NCI-H2227 (cell line): Measurements from ENCODE around the gene SNX11.

ENCODE experiments used
- DNase-seq: peaks from one replicate; lab custom pipeline; 2025; ENCODE audit not compliant: unreplicated experiment; lab: John Stamatoyannopoulos, UW

SNX11 gene

DNA sequence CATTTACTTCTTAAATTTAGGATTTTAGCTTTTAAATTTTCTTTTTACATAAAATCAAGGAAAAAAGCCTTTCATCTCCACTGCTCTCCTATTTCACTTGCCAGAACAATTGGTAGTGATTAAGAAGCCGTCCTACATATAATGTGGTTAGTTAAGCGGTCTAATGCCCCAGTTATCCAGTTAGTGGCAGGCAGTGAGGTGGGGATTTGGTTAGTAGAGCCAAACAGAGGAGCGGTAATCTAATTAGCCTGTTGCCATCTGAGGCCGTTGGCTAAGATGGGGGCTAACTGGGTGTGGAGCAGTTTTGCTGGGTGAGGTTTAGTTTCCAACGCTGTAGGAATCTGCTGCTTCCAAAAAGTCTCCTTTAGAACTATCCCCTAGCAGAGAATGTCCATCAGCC is 22.4 kb downstream of the SNX11 start:
- DNase-seq = no peak

DNA sequence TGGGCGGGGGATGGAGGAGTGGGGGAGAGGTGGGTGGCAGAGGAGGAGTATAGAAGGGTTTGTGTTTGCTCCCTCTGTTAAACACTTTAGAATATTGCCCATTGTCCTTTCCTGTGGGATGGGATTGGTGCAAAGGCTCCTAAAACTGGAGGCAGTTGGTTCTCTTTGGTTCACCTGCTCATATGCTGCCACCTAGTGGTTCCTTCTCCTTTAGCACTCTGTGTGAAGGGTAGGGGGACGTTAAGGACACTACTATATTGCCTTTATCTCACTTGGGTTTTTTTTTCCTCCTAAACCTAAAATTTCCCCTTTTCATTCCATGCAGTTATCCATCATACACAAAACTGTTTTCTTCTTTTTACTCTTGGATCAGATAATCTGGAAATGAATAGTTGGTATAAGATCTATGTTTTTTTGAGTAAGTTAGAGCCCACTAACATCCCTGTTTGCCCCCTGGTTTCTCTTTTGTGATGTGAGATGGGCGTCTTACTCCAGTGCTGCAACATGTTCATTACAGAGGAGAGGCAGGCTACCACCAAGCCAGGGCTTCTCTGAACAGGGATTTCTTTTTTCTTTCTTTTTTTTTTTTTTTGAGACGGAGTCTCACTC is 23.8 kb downstream of the SNX11 start:
- DNase-seq = peak; percentile 87

DNA sequence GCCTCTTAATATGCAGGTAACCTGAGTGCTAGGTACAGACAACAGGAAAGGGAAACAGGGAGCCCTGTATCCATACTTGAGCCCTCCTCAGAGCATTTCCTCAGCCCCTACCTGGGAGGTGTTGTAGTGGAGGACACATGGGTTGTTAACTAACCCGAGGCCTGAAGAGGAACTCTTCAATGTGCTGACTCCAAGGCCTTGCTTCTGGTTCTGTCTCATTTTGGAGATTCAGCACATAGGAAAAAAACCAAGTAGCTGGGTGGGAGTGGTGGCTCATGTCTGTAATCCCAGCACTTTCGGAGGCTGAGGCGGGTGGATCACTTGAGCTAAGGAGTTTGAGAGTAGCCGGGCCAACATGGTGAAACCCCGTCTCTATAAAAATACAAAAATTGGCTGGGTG is 24.8 kb downstream of the SNX11 start:
- no peak for DNase-seq

DNA sequence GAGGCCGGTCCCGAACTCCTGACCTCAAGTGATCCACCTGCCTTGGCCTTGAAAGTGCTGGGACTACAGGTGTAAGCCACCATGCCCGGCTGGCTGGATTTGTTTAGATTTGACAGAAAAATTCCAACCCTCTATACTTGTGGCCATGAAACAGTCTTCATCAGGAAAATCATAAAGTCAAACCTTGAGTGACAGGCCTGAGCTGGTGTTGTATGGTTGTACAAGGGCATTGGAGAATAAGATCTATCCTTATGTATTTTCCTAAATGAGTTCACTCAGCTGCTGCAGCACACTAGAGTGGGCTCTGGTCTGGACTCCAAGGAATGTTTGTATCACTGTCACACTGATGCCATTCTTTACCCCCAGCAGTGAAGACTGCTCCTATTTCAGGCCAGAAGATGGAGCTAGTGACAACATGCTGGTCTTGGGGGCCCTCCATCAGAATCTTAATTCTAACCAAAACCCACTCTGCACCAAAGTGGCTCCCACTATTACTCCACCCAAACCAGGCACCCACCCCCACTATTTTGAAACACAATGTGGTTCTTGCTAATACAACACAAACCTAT is 27.4 kb downstream of the SNX11 start:
- no peak for DNase-seq

DNA sequence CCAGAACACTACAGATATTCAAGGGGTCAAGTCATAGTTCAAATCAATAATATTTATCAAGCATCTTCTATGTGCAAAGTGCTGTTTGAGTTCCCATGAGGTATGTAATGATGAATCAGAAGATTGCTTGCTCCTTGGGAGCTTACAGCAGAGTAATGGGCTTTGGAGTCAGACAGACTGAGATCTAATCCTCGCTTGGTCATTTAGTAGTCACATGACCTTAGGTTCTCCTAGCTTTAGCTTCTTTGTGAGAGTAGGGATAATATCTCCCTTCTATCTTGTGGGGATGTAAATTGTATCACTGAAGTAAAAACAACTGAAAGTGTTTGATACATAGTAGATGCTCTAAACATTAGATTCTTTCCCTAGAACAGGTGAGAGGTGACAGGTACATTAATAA is 30.1 kb downstream of the SNX11 start:
- no peak for DNase-seq

DNA sequence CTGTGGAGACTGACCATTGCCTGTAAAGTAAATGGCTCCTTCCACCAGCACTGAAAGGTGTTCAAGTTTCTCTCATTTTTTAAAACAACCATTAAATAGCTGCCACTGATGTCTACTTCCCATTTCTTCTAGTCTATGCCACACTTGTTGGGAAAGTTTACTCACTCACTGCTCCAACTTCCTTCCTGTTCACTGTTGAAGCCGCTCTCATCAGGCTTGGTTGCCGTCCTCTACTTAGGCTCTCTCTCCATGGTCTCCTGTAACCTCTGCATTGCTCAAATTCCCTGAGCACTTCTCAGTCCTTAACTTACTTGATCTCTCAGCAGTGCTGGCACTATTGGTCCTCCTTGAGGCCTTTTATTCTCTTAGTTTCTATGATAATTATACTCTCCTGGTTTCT is 32.4 kb downstream of the SNX11 start:
- no peak for DNase-seq

DNA sequence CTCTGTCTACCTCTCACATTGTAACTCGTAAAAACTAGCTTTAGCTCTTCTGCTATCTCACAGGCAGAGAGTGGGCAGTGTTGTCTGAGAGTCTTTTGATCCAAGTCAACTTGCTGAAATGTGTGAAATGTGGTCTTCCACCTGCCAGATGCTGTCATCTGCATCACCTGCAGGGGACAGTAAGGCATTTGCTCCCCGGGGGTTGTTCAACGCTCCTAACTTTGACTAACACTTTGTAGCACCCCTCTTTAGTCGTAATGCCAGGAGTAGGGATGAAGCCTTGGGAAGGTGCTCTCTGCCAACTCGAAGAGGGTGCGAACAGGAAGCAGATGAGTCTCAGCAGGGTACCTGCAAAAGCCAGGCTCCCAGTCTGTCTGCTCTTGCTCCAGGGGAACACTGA is 36.1 kb downstream of the SNX11 start:
- DNase-seq = no peak

DNA sequence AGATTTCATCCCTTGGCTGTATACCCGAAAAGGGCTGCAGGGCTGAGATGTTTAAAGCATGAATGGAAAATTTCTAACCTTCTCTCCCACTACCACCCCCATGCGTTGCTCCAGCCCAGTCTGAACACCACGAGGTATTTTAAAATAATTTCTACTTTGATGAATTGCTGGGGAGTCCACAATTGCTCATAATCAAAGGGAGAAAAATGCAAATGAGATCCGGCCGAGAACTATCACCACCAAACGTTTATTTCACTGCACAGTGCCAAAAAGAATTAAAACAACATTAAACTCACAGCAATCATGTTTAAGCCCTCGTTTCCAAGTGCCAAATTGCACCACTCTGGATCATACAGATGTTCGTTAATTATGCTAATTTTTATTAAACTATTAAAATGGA is 36.7 kb downstream of the SNX11 start:
- DNase-seq = no peak

DNA sequence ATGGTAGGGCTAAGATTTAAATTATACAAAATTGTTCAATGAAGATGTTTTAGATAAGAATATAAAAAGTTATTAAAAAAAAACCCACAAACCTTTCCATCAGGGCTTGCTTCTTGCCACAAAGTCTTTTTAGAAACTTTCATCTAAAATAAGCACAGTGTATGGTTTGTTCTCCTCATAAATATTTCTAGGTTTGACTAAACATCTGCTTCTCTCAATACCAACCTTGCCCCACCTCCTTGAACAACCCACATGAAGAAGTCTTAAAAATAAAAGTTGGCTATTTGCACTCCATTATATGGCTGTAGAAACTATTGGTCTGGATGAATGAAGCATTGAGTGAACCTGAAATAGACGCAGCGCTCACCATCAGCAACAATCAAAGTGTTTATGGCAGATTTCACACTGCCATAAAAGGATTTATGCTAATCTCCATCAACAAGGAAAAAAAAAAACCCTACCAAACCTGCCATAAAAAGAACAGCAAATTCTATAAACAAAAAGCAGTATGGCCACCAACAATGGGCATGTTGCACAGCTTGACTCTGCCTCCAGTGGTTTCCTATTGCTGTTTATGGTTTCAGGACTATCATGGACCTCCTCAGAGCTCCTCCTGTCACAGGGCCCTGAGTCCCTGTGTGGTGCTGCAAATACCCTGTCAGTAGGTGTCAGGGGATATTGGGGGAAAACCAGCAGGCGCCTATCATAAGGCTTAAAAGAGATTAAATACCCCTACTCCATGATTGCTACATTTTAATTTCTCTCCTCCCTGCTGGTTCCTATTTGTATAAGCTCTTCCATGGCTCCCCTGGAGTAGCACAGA is 37.6 kb downstream of the SNX11 start:
- no peak for DNase-seq

DNA sequence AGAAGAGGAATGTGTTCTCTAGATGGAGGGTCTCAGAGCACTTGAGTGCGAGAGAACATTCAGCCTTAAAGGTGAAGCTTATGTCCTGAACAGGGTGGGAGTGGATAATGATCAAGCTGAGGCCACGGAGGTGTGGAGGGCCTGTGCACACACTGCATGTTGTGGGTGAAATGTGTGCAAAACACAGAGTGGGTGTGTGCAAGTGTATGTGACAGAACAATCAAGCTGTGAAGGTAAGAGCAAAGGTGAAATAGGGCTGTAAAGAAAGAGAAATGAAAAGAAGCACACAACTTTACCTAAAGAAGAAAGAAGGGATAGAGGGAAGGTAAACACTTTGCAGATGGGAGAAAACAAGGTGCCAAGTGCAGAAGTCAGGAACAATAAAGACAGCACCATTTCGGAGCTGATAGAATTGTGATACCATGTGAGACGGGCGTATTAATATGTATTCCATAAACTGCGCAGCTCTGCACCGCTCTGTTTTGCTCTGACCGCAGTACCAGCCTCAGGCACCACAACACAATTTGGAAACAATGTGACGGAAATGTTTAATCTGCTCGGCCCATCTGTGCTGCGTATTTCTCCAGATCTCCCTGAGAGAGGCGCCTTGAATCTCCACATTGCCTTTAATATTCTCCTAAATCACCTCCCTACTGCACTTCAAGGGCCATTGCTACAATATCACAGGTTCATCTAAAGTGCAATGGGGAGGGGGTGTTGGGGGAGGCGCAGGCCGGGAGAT is 40.6 kb downstream of the SNX11 start:
- DNase-seq = peak; percentile 28

DNA sequence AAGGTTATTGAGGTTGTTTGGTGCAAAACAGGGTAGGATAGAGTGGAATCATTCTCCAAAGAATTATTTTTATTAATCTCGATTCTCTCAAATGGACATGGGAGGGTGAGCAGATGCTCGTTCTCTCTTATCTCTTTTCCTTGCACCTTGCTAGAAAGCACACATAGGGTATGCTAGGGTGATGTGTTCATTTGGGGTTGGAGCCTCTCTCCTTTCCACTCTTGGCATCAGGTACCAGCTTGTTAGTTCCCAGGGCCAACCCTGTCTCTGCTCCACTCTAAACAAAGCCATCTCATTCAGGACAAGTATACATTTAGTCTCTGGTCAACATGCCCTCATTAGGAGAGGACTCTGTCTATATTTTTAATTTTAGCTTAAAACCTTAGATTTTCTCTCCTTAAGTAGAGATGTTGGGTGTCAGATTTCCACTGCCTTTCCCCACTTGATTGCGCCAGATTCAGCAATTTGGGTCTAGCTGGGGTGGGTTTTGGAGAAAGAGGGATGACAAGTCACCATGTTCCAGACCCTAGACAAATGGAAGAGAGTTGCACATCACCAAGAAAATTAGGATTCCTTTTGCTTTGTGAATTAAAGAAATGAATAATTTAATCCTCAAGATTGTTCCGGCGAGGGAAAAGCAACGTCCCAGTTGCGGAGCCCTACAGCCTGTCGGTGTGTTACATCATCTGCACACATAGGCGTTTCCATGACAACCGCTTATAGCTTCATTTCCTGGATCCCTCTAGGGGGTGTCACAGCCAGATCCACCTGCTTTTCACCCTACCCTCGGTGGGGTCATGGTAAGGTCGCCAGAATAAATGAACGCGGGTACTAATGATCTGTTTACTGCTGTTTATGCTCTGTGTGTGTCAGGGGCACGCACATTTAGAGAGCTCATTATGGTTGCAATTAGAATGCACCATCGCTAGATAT is 41.6 kb downstream of the SNX11 start:
- DNase-seq = peak; percentile 78

DNA sequence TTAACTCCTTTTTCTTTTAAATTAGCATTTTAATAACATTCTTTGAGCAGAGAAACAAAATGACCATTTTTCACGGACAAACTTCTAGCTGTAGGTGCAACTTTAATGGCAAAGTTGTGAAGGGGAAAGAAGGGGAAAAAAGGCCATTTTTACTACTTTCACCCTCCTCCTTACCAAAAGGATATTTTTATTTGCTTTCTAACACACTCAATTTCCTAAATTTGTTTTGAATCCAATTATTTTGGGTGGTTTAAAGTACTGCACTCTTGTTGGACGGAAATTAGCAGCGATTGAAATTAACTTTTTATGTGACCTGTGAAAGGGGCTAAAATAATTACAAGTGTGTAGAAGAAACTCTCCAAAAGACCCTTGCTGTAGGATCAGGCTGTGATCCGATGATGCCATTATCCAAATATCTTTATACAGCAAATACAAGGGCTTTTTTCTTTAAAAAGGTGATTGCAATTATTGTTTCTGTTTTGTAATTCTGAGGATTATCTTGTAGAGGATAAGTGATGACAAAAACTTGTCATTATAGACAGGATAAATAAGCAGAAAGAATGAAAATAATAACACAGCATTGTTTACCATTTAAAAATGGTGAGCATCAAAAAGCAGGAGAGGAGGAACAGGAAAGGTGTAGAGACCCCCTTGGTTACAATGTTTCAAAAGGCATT is 42.4 kb downstream of the SNX11 start:
- DNase-seq = no peak

DNA sequence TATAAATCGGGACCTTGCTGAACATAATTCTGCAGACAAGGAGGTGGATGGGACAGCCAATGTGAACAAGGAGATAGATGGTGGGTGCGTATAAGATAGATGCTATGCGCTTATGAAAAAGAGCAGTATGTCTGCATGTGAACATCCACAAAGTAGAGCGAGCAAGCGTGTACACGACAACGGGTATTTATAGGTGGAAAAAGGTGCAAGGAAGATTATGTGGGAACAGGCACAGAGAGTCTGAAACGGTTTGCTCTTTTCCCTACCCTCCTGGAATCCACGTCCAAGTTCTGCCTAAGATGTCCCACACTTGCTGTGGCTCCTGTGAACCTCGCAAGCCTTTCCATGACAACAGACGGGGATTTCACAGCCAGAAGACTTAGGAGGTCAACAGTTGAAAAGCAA is 43.0 kb downstream of the SNX11 start:
- no peak for DNase-seq

DNA sequence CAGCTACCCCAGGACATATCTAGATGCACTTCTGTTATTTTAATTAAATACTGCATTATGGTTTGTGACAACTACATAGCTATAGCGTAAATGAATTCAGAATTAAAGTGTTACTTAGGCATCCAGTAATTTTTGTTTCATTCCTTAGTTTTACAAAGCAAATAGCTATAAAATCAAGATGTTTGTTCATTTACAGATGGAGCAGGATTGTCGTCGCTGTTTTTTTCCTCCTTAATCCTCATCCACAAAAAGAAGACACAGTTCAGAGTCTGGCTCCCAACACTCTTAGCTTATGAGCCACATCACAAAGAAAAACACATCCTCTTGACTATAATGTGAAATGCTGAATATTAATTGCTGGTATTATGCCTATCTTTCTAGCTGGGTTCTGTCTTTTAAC is 43.7 kb downstream of the SNX11 start:
- DNase-seq = no peak

DNA sequence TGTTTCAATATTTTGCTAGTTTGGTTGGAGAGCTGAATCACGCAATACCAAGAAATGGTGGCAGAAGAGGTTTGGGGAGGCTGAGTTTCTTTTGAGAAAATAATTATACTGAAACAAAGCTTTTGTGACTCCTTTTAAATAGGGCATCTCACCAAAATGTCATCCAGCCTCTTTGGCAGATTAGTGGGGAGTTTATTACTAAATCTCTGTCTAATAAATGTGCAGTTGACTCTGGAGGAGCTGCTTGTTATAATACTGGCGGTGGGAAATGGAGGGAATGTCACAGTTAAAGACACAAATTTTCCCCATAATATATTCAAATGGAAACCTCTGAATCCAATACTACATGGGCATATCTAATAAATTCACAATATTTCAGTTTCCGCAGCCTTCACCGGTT is 44.7 kb downstream of the SNX11 start:
- DNase-seq = no peak

DNA sequence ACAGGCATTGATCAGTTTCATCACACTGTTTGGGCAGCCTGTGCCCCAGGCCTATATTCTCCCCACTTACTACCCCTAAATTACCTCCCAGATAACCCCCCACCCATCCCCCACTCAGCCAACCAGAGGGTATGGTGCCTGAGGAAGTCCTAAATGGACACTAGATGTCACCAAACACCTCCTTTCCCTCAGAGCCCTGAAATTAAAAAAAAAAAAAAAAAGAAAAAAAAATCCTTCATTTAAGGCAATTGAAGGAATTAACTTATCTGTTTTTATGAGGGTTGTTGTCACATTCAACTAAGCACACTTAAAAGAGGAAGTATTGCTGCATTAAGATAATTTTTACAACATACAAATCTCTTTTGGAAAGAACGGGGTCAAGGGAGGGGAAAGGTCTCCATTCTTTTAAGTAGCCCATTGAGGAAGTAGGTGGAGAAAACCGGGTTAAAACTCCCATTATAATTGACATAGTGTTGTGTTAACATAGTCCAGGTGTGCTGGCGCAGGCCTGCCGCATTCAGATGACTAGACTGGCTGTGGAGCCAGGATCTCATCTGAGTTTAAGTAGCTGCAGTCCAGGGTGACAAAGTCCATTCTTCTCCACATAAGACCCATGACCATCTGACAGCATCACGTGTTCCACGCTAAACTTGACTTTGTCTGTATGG is 46.3 kb downstream of the SNX11 start:
- peak; percentile 52 for DNase-seq

DNA sequence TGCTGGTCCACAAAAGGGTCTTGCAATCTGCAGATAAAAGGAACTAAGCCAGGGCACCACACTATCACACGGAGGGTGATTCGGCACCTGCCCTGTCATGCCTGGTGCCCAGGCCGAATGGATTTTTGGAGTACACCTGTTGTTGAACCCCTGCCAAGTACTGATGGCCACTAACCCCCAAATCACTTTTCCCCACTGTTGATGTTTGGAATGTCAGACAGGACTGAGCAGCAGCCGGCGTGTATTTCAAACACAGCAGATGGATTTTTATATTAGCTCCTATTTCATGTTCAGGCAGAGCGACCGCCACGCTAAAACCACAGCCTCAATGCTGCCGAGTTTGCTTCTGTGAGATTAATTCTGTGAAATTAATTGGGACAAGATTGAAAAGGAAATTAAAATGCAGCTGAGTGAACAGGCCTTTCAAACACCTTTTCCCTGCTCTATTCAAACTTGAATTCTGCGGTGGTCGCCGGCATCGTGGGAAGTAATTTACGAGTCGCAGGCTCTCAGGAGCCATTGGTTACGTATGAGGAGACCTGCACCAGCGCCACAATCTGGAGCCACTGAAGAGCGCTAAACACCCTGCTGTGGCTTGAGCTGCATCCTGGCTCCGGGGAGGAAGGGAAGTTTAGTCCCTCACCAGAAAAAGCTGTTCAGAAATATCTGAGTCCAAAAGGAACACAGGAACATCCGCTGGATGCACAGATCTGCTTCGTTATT is 48.5 kb downstream of the SNX11 start:
- peak; percentile 37 for DNase-seq

DNA sequence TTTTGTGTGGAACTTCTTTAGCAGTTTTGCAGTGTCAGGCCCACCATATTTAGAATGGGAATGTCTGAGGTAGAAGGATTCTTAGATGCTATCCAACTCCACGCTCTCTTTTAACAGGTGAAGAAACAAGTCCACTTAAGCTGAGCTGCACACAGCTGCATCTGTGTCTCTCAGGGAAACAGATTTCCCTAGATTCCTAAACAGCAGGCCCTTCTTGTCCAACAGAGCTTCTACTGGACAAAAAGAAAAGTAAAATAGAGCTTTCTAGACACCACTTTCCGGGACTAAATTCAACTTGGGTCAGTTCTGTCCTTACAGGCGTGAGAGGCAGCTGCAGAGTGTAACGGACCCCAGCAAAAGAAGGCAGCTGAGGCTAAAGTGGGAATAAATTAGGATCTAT is 51.7 kb downstream of the SNX11 start:
- DNase-seq = no peak
